CD14-positive monocyte (primary cell): ENCODE data around the gene ATP13A3. TPM values are rescaled to one million over a fixed set of nuclear protein-coding genes. Genes with fewer than 3 reads are reported as not detected.

Experiments
- DNase-seq, 3 donors: peaks; one replicate each; pipeline ENCODE4 v3.0.0-alpha.2; 2011 to 2022
- H2AFZ ChIP-seq: 2 replicates; pipeline ENCODE4 v1.6.0; 2012; ENCODE audit warnings: mild to moderate bottlenecking, low read depth, low read length, inconsistent platforms; ENCODE audit not compliant: insufficient read depth, poor library complexity, severe bottlenecking
- H3K27ac ChIP-seq, 2 donors: 1 replicate in 1 of 2; 2 replicates in 1 of 2; pipeline ENCODE4 v1.5.1; 2012 to 2013; ENCODE audit warnings: low read length in 2 of 2, control low read depth in 1 of 2, inconsistent platforms in 1 of 2, low read depth in 1 of 2, mild to moderate bottlenecking in 1 of 2
- H3K27me3 ChIP-seq, 2 donors: one replicate each; pipeline versions ENCODE4 v1.6.0 to v1.6.1; 2011 to 2013; ENCODE audit warnings: low read length in 2 of 2; ENCODE audit not compliant: control insufficient read depth in 2 of 2, insufficient read depth in 2 of 2
- H3K36me3 ChIP-seq, 2 donors: replicated peaks in 1 of 2; 1 replicate in 1 of 2; 2 replicates in 1 of 2; pipeline versions ENCODE4 v1.5.1 to v1.6.1; 2012 to 2013; ENCODE audit warnings: low read length in 2 of 2, control low read depth in 1 of 2, inconsistent platforms in 1 of 2, mild to moderate bottlenecking in 1 of 2; ENCODE audit not compliant: insufficient read depth in 2 of 2, control insufficient read depth in 1 of 2
- H3K4me1 ChIP-seq, 2 donors: 1 replicate in 1 of 2; 2 replicates in 1 of 2; pipeline versions ENCODE4 v1.5.1 to v1.6.1; 2012 to 2013; ENCODE audit warnings: low read length in 2 of 2, control low read depth in 1 of 2, inconsistent platforms in 1 of 2, mild to moderate bottlenecking in 1 of 2, moderate library complexity in 1 of 2; ENCODE audit not compliant: insufficient read depth in 2 of 2, control insufficient read depth in 1 of 2
- H3K4me2 ChIP-seq: replicated peaks from 2 replicates; pipeline ENCODE3; 2012; ENCODE audit warnings: low read length, moderate library complexity, mild to moderate bottlenecking; ENCODE audit not compliant: poor library complexity, severe bottlenecking; ENCODE audit errors: extremely low read depth
- H3K4me3 ChIP-seq, 3 experiments: fragments of 200-600 bp in 1 of 3; sonication (generic) in 1 of 3; replicated peaks in 1 of 3; 1 replicate in 2 of 3; 2 replicates in 1 of 3; pipeline ENCODE4 v1.5.1; 2011 to 2013; ENCODE audit warnings: low read length in 3 of 3, mild to moderate bottlenecking in 3 of 3, control low read depth in 2 of 3, low read depth in 2 of 3, inconsistent platforms in 1 of 3, moderate library complexity in 1 of 3
- H3K79me2 ChIP-seq: 2 replicates; pipeline ENCODE4 v1.6.0; 2012; ENCODE audit warnings: mild to moderate bottlenecking, control low read depth, inconsistent platforms, low read length, moderate library complexity; ENCODE audit not compliant: insufficient read depth
- H3K9ac ChIP-seq: 2 replicates; pipeline ENCODE4 v1.6.0; 2017; ENCODE audit warnings: low read length, mild to moderate bottlenecking; ENCODE audit not compliant: insufficient read depth, poor library complexity, severe bottlenecking
- H3K9me3 ChIP-seq, 2 donors: replicated peaks in 1 of 2; 1 replicate in 1 of 2; 2 replicates in 1 of 2; pipeline versions ENCODE4 v1.5.1 to v1.6.1; 2012 to 2013; ENCODE audit warnings: low read length in 2 of 2, control low read depth in 1 of 2; ENCODE audit not compliant: control insufficient read depth in 1 of 2, insufficient read depth in 1 of 2
- H4K20me1 ChIP-seq: 2 replicates; pipeline ENCODE4 v1.6.0; 2012; ENCODE audit warnings: mild to moderate bottlenecking, low read length, control low read depth, moderate library complexity; ENCODE audit not compliant: insufficient read depth
- H3K27ac Mint-ChIP-seq, 7 donors: one replicate each; pipeline ENCODE4 v1.8.0; 2020; ENCODE audit warnings: mild to moderate bottlenecking in 7 of 7, mixed read lengths in 7 of 7, moderate library complexity in 6 of 7, inconsistent platforms in 2 of 7
- H3K27me3 Mint-ChIP-seq, 3 donors: one replicate each; pipeline ENCODE4 v1.8.0; 2021 to 2022; ENCODE audit warnings: low read depth in 3 of 3, mild to moderate bottlenecking in 3 of 3, mixed read lengths in 3 of 3, moderate library complexity in 3 of 3, inconsistent platforms in 1 of 3
- H3K36me3 Mint-ChIP-seq, 2 donors: one replicate each; pipeline ENCODE4 v1.8.0; 2020; ENCODE audit warnings: mixed read lengths in 2 of 2, inconsistent platforms in 1 of 2, mild to moderate bottlenecking in 1 of 2
- H3K4me1 Mint-ChIP-seq: one replicate; pipeline ENCODE4 v1.8.0; 2020; ENCODE audit warnings: mild to moderate bottlenecking, mixed read lengths
- H3K4me3 Mint-ChIP-seq, 2 donors: one replicate each; pipeline ENCODE4 v1.8.0; 2020; ENCODE audit warnings: mild to moderate bottlenecking in 2 of 2, mixed read lengths in 2 of 2, moderate library complexity in 1 of 2
- H3K9me3 Mint-ChIP-seq, 7 donors: one replicate each; pipeline ENCODE4 v1.8.0; 2020 to 2022; ENCODE audit warnings: mixed read lengths in 7 of 7, mild to moderate bottlenecking in 6 of 7, moderate library complexity in 6 of 7, inconsistent platforms in 2 of 7
- WGBS: methylation state at CpG from one replicate; pipeline ENCODE4 v1.1.5; 2013; ENCODE audit warnings: missing lambda C conversion rate; ENCODE audit not compliant: insufficient coverage; 5-methylcytosine and 5-hydroxymethylcytosine counted together
- intact Hi-C, 2 donors: fragments of 100-400 bp; cut with micrococcal nuclease; formaldehyde crosslinking; loops; one replicate each; pipeline versions ENCODE4 v1.15.0 to v1.15.1; 2023
- polyA plus RNA-seq, 3 donors: library from polyadenylated mRNA; depleted of rRNA in 1 of 3; unstranded in 2 of 3; stranded (reverse) in 1 of 3; fragments of 300-500 nt in 2 of 3; fragments of >200 nt in 1 of 3; fragmentation: Illumina TruSeq in 2 of 3; gene quantifications; 1 replicate in 2 of 3; 2 replicates in 1 of 3; pipeline ENCODE4 v1.2.3, GENCODE V29; 2012 to 2021
- TF ChIP-seq, protein P1 (sequence below): fragments of 200-600 bp; IDR thresholded peaks from one replicate; pipeline ENCODE4 v1.8.0; 2022; ENCODE audit warnings: antibody characterized with exemption, mild to moderate bottlenecking

Gene ATP13A3
- polyA plus RNA-seq, 3 donors, result 4.7 to 19.5 (median 5.2) TPM

DNA sequence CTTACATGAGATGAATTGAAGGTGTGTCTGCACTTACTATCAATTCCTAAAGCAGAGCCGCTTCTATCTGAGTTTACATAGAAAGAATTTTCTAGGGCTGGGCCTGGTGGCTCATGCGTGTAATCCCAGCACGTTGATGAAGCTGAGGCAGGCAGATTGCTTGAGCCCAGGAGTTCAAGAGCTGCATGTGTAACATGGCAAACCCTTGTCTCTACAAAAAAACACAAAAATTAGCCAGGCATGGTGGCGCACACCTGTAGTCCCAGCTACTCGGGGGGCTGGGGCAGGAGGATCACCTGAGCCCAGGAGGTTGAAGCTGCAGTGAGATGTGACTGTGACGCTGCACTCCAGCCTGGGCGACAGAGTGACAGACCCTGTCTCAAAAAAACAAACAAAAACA, 18.1 kb upstream of the ATP13A3 start:
- intact Hi-C loops, result no loop called here
- H3K27ac Mint-ChIP-seq, result no peak overlapping the region

DNA sequence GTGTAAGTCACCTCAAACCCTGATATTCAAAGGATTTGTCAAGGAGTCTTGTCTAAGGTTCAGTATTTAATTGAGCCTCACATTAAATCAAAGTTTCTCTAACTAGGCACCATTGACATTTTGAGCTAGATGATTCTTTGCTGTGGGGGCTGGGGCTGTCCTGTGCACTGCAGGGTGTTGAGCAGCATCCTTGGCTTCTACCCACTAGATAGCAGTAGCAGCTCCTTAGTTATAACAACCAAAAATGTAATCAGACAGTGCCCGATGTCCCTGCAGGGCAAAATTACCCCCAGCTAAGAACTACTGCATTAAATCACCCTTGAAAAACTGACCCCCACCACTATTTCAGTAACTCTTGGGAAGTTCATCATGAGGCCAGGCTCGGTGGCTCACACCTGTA, 17.3 kb upstream of the ATP13A3 start:
- 100% methylated on average over 2 of the region's 2 CpGs for WGBS

More for the DNA sequence above, 18.1 kb upstream of the ATP13A3 start:
- H3K27me3 Mint-ChIP-seq, result peaks cover 0 to 5% (median 3%) of the 10 kb centered on the region in 3 donors
- TF ChIP-seq, protein P1, sequence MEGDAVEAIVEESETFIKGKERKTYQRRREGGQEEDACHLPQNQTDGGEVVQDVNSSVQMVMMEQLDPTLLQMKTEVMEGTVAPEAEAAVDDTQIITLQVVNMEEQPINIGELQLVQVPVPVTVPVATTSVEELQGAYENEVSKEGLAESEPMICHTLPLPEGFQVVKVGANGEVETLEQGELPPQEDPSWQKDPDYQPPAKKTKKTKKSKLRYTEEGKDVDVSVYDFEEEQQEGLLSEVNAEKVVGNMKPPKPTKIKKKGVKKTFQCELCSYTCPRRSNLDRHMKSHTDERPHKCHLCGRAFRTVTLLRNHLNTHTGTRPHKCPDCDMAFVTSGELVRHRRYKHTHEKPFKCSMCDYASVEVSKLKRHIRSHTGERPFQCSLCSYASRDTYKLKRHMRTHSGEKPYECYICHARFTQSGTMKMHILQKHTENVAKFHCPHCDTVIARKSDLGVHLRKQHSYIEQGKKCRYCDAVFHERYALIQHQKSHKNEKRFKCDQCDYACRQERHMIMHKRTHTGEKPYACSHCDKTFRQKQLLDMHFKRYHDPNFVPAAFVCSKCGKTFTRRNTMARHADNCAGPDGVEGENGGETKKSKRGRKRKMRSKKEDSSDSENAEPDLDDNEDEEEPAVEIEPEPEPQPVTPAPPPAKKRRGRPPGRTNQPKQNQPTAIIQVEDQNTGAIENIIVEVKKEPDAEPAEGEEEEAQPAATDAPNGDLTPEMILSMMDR, result no peak
- H3K36me3 Mint-ChIP-seq, result peaks cover 2 to 8% of the 10 kb centered on the region in 2 donors
- H4K20me1 ChIP-seq, result no peaks in the 10 kb centered on the region
- no peaks in the 10 kb centered on the region for H3K36me3 ChIP-seq
- no peak overlapping the region for H3K4me3 ChIP-seq
- no peak overlapping the region for H3K4me3 Mint-ChIP-seq
- H3K27ac ChIP-seq, result no peak overlapping the region
- H3K79me2 ChIP-seq, result no peaks in the 10 kb centered on the region
- H2AFZ ChIP-seq, result no peak overlapping the region
- H3K9me3 Mint-ChIP-seq, result peaks cover 0 to 3% (median 0%) of the 10 kb centered on the region in 7 donors
- H3K4me1 ChIP-seq, result peaks cover 18 to 21% of the 10 kb centered on the region in 2 donors
- H3K9ac ChIP-seq, result no peak overlapping the region
- no peak for DNase-seq
- H3K27me3 ChIP-seq, result no peaks in the 10 kb centered on the region
- WGBS, result 100% methylated on average over 2 of the region's 7 CpGs
- H3K9me3 ChIP-seq, result no peaks in the 10 kb centered on the region
- no peak overlapping the region for H3K4me2 ChIP-seq
- peaks cover 21% of the 10 kb centered on the region for H3K4me1 Mint-ChIP-seq

More for the DNA sequence above, 17.3 kb upstream of the ATP13A3 start:
- H3K79me2 ChIP-seq, result no peaks in the 10 kb centered on the region
- peaks cover 2 to 8% of the 10 kb centered on the region in 2 donors for H3K36me3 Mint-ChIP-seq
- H3K4me2 ChIP-seq, result no peak overlapping the region
- H3K27ac ChIP-seq, result no peak overlapping the region
- peaks cover 0 to 3% (median 0%) of the 10 kb centered on the region in 7 donors for H3K9me3 Mint-ChIP-seq
- no peaks in the 10 kb centered on the region for H3K27me3 ChIP-seq
- H3K4me3 ChIP-seq, result no peak overlapping the region
- H3K9ac ChIP-seq, result no peak overlapping the region
- H4K20me1 ChIP-seq, result no peaks in the 10 kb centered on the region
- H3K4me3 Mint-ChIP-seq, result no peak overlapping the region
- no peak overlapping the region for H3K27ac Mint-ChIP-seq
- no peak overlapping the region for H2AFZ ChIP-seq
- DNase-seq, result no peak
- H3K27me3 Mint-ChIP-seq, result peaks cover 0 to 3% (median 3%) of the 10 kb centered on the region in 3 donors
- H3K9me3 ChIP-seq, result no peaks in the 10 kb centered on the region
- H3K4me1 ChIP-seq, result peaks cover 16 to 19% of the 10 kb centered on the region in 2 donors
- TF ChIP-seq, protein P1, result no peak
- peaks cover 18% of the 10 kb centered on the region for H3K4me1 Mint-ChIP-seq
- intact Hi-C loops, result no loop called here
- H3K36me3 ChIP-seq, result no peaks in the 10 kb centered on the region
